Activated CD4-positive, alpha-beta T cell treated with anti-CD3 and anti-CD28 coated beads, Interleukin-2, amount 50 U/mL, for 4 hours (primary cell): ENCODE results near the gene MLXIP.
"Not testable (repeated sequence)": the region's sequence is repeated elsewhere in the genome, so short reads cannot be mapped to it uniquely, and the experiment has no call there.

Experiments
- DNase-seq, 2 experiments: peaks; one replicate each; pipeline ENCODE4 v3.0.0-alpha.2; 2020

The MLXIP gene

GRCh38 chr12:122056406-122056805 lies 22.1 kb upstream of the MLXIP start:
- not testable (repeated sequence) for DNase-seq

GRCh38 chr12:122057007-122057735 lies 21.4 kb upstream of the MLXIP start:
- no peak for DNase-seq

- DNase-seq = no peak
Measured at GRCh38 chr12:122057769-122058168, 20.8 kb upstream of the MLXIP start.

- no peak for DNase-seq
Measured at GRCh38 chr12:122058549-122059149, 19.9 kb upstream of the MLXIP start.

GRCh38 chr12:122059203-122059960 lies 19.2 kb upstream of the MLXIP start:
- no peak for DNase-seq

- DNase-seq = no peak
Measured at GRCh38 chr12:122060081-122060501, 18.5 kb upstream of the MLXIP start.

GRCh38 chr12:122061253-122061652 lies 17.3 kb upstream of the MLXIP start:
- no peak for DNase-seq

- DNase-seq = no peak
Measured at GRCh38 chr12:122062832-122063693, 15.5 kb upstream of the MLXIP start.

GRCh38 chr12:122063694-122064024 lies 14.9 kb upstream of the MLXIP start:
- DNase-seq = no peak

GRCh38 chr12:122064025-122064777 lies 14.4 kb upstream of the MLXIP start:
- DNase-seq = peak in 1 of 2 experiments; percentile 14

- no peak for DNase-seq
Measured at GRCh38 chr12:122064780-122065588, 13.6 kb upstream of the MLXIP start.

- DNase-seq = no peak
Measured at GRCh38 chr12:122067548-122067947, 11.0 kb upstream of the MLXIP start.

GRCh38 chr12:122067966-122068365 lies 10.6 kb upstream of the MLXIP start:
- no peak for DNase-seq

- DNase-seq = no peak
Measured at GRCh38 chr12:122072031-122072970, 6.3 kb upstream of the MLXIP start.

- DNase-seq = no peak
Measured at GRCh38 chr12:122073815-122074214, 4.7 kb upstream of the MLXIP start.

GRCh38 chr12:122076743-122077495 lies 1.6 kb upstream of the MLXIP start:
- no peak for DNase-seq

- no peak for DNase-seq
Measured at GRCh38 chr12:122079033-122079531, 526 bp downstream of the MLXIP start.

GRCh38 chr12:122079532-122080081 lies 1.1 kb downstream of the MLXIP start:
- no peak for DNase-seq
